Measurements from ENCODE around the gene NR2F2.

NR2F2 gene

GRCh38 chr15:96332637-96333121, 2.2 kb downstream of the NR2F2 start:
- peak; percentile 65 for DNase-seq (ENCODE audit: low spot score)

GRCh38 chr15:96333131-96334016, 2.9 kb downstream of the NR2F2 start:
- DNase-seq (ENCODE audit: low spot score), result peak; percentile 32

- DNase-seq (ENCODE audit: low spot score), result no peak
Observed at GRCh38 chr15:96334017-96334704, 3.7 kb downstream of the NR2F2 start.

- no peak for DNase-seq (ENCODE audit: low spot score)
Observed at GRCh38 chr15:96334705-96335410, 4.4 kb downstream of the NR2F2 start.

GRCh38 chr15:96335411-96336024, 5.0 kb downstream of the NR2F2 start:
- peak; percentile 17 for DNase-seq (ENCODE audit: low spot score)

- peak; percentile 33 for DNase-seq (ENCODE audit: low spot score)
Observed at GRCh38 chr15:96336108-96336595, 5.7 kb downstream of the NR2F2 start.

- DNase-seq (ENCODE audit: low spot score), result peak; percentile 22
Observed at GRCh38 chr15:96336596-96337364, 6.3 kb downstream of the NR2F2 start.

GRCh38 chr15:96337365-96338023, 7.0 kb downstream of the NR2F2 start:
- DNase-seq (ENCODE audit: low spot score), result no peak

GRCh38 chr15:96338074-96338765, 7.7 kb downstream of the NR2F2 start:
- no peak for DNase-seq (ENCODE audit: low spot score)

- DNase-seq (ENCODE audit: low spot score), result peak; percentile 46
Observed at GRCh38 chr15:96338766-96339618, 8.5 kb downstream of the NR2F2 start.

- DNase-seq (ENCODE audit: low spot score), result no peak
Observed at GRCh38 chr15:96339619-96340347, 9.3 kb downstream of the NR2F2 start.

GRCh38 chr15:96340348-96340597, 9.8 kb downstream of the NR2F2 start:
- DNase-seq (ENCODE audit: low spot score), result no peak

GRCh38 chr15:96340598-96341512, 10.4 kb downstream of the NR2F2 start:
- DNase-seq (ENCODE audit: low spot score), result peak; percentile 73

GRCh38 chr15:96341513-96342405, 11.3 kb downstream of the NR2F2 start:
- DNase-seq (ENCODE audit: low spot score), result no peak

GRCh38 chr15:96342406-96343112, 12.1 kb downstream of the NR2F2 start:
- DNase-seq (ENCODE audit: low spot score), result no peak

Data from RKO (cell line).